ENCODE results near the gene NUCB1.

NUCB1 gene

GRCh38 chr19:48945415-48945814 is 45.3 kb downstream of the NUCB1 start:
- Histone ChIP-seq H3K36me3 (ENCODE audit: control insufficient read depth in 1 of 2, insufficient read depth in 2 of 2, low read length in 2 of 2) (peaks cover 0 to 3% of the 10 kb centered on the region in 2 donors), H3K4me1 (ENCODE audit: control insufficient read depth in 1 of 2, insufficient read depth in 2 of 2, low read length in 2 of 2) (no peaks in the 10 kb centered on the region), H3K4me3 (ENCODE audit: low read depth in 1 of 2, low read length in 2 of 2) (no peak overlapping the region), H3K9me3 (ENCODE audit: control insufficient read depth in 1 of 2, low read length in 2 of 2) (peaks cover 0 to 10% of the 10 kb centered on the region in 2 donors), H3K27ac (ENCODE audit: low read length) (no peak overlapping the region), H3K27me3 (ENCODE audit: low read depth, low read length) (no peaks in the 10 kb centered on the region)

- no peak overlapping the region for H3K27ac ChIP-seq (ENCODE audit: low read length)
- H3K4me1 ChIP-seq (ENCODE audit: control insufficient read depth in 1 of 2, insufficient read depth in 2 of 2, low read length in 2 of 2), result no peaks in the 10 kb centered on the region
- H3K4me3 ChIP-seq (ENCODE audit: low read depth in 1 of 2, low read length in 2 of 2), result no peak overlapping the region
- H3K36me3 ChIP-seq (ENCODE audit: control insufficient read depth in 1 of 2, insufficient read depth in 2 of 2, low read length in 2 of 2), result peaks cover 0 to 3% of the 10 kb centered on the region in 2 donors
- H3K27me3 ChIP-seq (ENCODE audit: low read depth, low read length), result no peaks in the 10 kb centered on the region
- H3K9me3 ChIP-seq (ENCODE audit: control insufficient read depth in 1 of 2, low read length in 2 of 2), result peaks cover 0 to 6% of the 10 kb centered on the region in 2 donors
These were observed 45.7 kb downstream of the NUCB1 start for GRCh38 chr19:48945817-48946216.

GRCh38 chr19:48946463-48947257 is 46.5 kb downstream of the NUCB1 start:
- H3K4me3 ChIP-seq (ENCODE audit: low read depth in 1 of 2, low read length in 2 of 2), result no peak overlapping the region
- H3K36me3 ChIP-seq (ENCODE audit: control insufficient read depth in 1 of 2, insufficient read depth in 2 of 2, low read length in 2 of 2), result no peaks in the 10 kb centered on the region
- H3K4me1 ChIP-seq (ENCODE audit: control insufficient read depth in 1 of 2, insufficient read depth in 2 of 2, low read length in 2 of 2), result no peaks in the 10 kb centered on the region
- no peaks in the 10 kb centered on the region for H3K27me3 ChIP-seq (ENCODE audit: low read depth, low read length)
- no peaks in the 10 kb centered on the region for H3K9me3 ChIP-seq (ENCODE audit: control insufficient read depth in 1 of 2, low read length in 2 of 2)
- H3K27ac ChIP-seq (ENCODE audit: low read length), result no peak overlapping the region

GRCh38 chr19:48947258-48947542 is 47.1 kb downstream of the NUCB1 start:
- H3K36me3 ChIP-seq (ENCODE audit: control insufficient read depth in 1 of 2, insufficient read depth in 2 of 2, low read length in 2 of 2), result no peaks in the 10 kb centered on the region

GRCh38 chr19:48950159-48950558 is 50.0 kb downstream of the NUCB1 start:
- H3K4me3 ChIP-seq (ENCODE audit: low read depth in 1 of 2, low read length in 2 of 2), result no peak overlapping the region
- no peaks in the 10 kb centered on the region for H3K27me3 ChIP-seq (ENCODE audit: low read depth, low read length)
- peaks cover 0 to under 1% of the 10 kb centered on the region in 2 donors for H3K4me1 ChIP-seq (ENCODE audit: control insufficient read depth in 1 of 2, insufficient read depth in 2 of 2, low read length in 2 of 2)
- H3K9me3 ChIP-seq (ENCODE audit: control insufficient read depth in 1 of 2, low read length in 2 of 2), result no peaks in the 10 kb centered on the region
- H3K36me3 ChIP-seq (ENCODE audit: control insufficient read depth in 1 of 2, insufficient read depth in 2 of 2, low read length in 2 of 2), result no peaks in the 10 kb centered on the region
- no peak overlapping the region for H3K27ac ChIP-seq (ENCODE audit: low read length)

More at GRCh38 chr19:48947258-48947542, 47.1 kb downstream of the NUCB1 start:
- no peaks in the 10 kb centered on the region for H3K9me3 ChIP-seq (ENCODE audit: control insufficient read depth in 1 of 2, low read length in 2 of 2)
- no peak overlapping the region for H3K27ac ChIP-seq (ENCODE audit: low read length)
- no peak overlapping the region for H3K4me3 ChIP-seq (ENCODE audit: low read depth in 1 of 2, low read length in 2 of 2)
- H3K4me1 ChIP-seq (ENCODE audit: control insufficient read depth in 1 of 2, insufficient read depth in 2 of 2, low read length in 2 of 2), result no peaks in the 10 kb centered on the region
- no peaks in the 10 kb centered on the region for H3K27me3 ChIP-seq (ENCODE audit: low read depth, low read length)

GRCh38 chr19:48950830-48951519 is 50.9 kb downstream of the NUCB1 start:
- Histone ChIP-seq H3K27me3 (ENCODE audit: low read depth, low read length) (no peaks in the 10 kb centered on the region), H3K36me3 (ENCODE audit: control insufficient read depth in 1 of 2, insufficient read depth in 2 of 2, low read length in 2 of 2) (no peaks in the 10 kb centered on the region), H3K27ac (ENCODE audit: low read length) (no peak overlapping the region), H3K4me3 (ENCODE audit: low read depth in 1 of 2, low read length in 2 of 2) (no peak overlapping the region), H3K4me1 (ENCODE audit: control insufficient read depth in 1 of 2, insufficient read depth in 2 of 2, low read length in 2 of 2) (peaks cover 8 to 9% of the 10 kb centered on the region in 2 donors), H3K9me3 (ENCODE audit: control insufficient read depth in 1 of 2, low read length in 2 of 2) (no peaks in the 10 kb centered on the region)

GRCh38 chr19:48953141-48953540 is 53.0 kb downstream of the NUCB1 start:
- Histone ChIP-seq H3K27me3 (ENCODE audit: low read depth, low read length) (no peaks in the 10 kb centered on the region), H3K9me3 (ENCODE audit: control insufficient read depth in 1 of 2, low read length in 2 of 2) (no peaks in the 10 kb centered on the region), H3K27ac (ENCODE audit: low read length) (no peak overlapping the region), H3K4me3 (ENCODE audit: low read depth in 1 of 2, low read length in 2 of 2) (no peak overlapping the region), H3K36me3 (ENCODE audit: control insufficient read depth in 1 of 2, insufficient read depth in 2 of 2, low read length in 2 of 2) (no peaks in the 10 kb centered on the region), H3K4me1 (ENCODE audit: control insufficient read depth in 1 of 2, insufficient read depth in 2 of 2, low read length in 2 of 2) (peaks cover 11 to 13% of the 10 kb centered on the region in 2 donors)

GRCh38 chr19:48953990-48954594 is 54.0 kb downstream of the NUCB1 start:
- Histone ChIP-seq H3K27me3 (ENCODE audit: low read depth, low read length) (no peaks in the 10 kb centered on the region), H3K9me3 (ENCODE audit: control insufficient read depth in 1 of 2, low read length in 2 of 2) (no peaks in the 10 kb centered on the region), H3K27ac (ENCODE audit: low read length) (peak overlapping the region; percentile 62), H3K4me1 (ENCODE audit: control insufficient read depth in 1 of 2, insufficient read depth in 2 of 2, low read length in 2 of 2) (peaks cover 11 to 13% of the 10 kb centered on the region in 2 donors), H3K36me3 (ENCODE audit: control insufficient read depth in 1 of 2, insufficient read depth in 2 of 2, low read length in 2 of 2) (no peaks in the 10 kb centered on the region), H3K4me3 (ENCODE audit: low read depth in 1 of 2, low read length in 2 of 2) (peak overlapping the region; percentile 85 to 86)

- H3K4me3 ChIP-seq (ENCODE audit: low read depth in 1 of 2, low read length in 2 of 2), result peak within 1 kb of the TSS; percentile 85 to 86
- no peaks in the 10 kb centered on the region for H3K9me3 ChIP-seq (ENCODE audit: control insufficient read depth in 1 of 2, low read length in 2 of 2)
- no peaks in the 10 kb centered on the region for H3K36me3 ChIP-seq (ENCODE audit: control insufficient read depth in 1 of 2, insufficient read depth in 2 of 2, low read length in 2 of 2)
- no peaks in the 10 kb centered on the region for H3K27me3 ChIP-seq (ENCODE audit: low read depth, low read length)
- peaks cover 11 to 13% of the 10 kb centered on the region in 2 donors for H3K4me1 ChIP-seq (ENCODE audit: control insufficient read depth in 1 of 2, insufficient read depth in 2 of 2, low read length in 2 of 2)
- peak within 1 kb of the TSS; percentile 86 for H3K27ac ChIP-seq (ENCODE audit: low read length)
These were observed 54.6 kb downstream of the NUCB1 start, which contains the start of gene BAX for GRCh38 chr19:48954595-48955307. Gene BAX, plus strand, starts transcription at chr19:48954875. Its CDS starts 54 bp downstream, at chr19:48954929.

GRCh38 chr19:48955308-48955958 is 55.3 kb downstream of the NUCB1 start:
- Histone ChIP-seq H3K4me3 (ENCODE audit: low read depth in 1 of 2, low read length in 2 of 2) (peak overlapping the region; percentile 85 to 86), H3K9me3 (ENCODE audit: control insufficient read depth in 1 of 2, low read length in 2 of 2) (no peaks in the 10 kb centered on the region), H3K4me1 (ENCODE audit: control insufficient read depth in 1 of 2, insufficient read depth in 2 of 2, low read length in 2 of 2) (peaks cover 11 to 13% of the 10 kb centered on the region in 2 donors), H3K27ac (ENCODE audit: low read length) (peak overlapping the region; percentile 86), H3K36me3 (ENCODE audit: control insufficient read depth in 1 of 2, insufficient read depth in 2 of 2, low read length in 2 of 2) (no peaks in the 10 kb centered on the region), H3K27me3 (ENCODE audit: low read depth, low read length) (no peaks in the 10 kb centered on the region)
